Measurements from ENCODE around the gene MEI4.

DNA sequence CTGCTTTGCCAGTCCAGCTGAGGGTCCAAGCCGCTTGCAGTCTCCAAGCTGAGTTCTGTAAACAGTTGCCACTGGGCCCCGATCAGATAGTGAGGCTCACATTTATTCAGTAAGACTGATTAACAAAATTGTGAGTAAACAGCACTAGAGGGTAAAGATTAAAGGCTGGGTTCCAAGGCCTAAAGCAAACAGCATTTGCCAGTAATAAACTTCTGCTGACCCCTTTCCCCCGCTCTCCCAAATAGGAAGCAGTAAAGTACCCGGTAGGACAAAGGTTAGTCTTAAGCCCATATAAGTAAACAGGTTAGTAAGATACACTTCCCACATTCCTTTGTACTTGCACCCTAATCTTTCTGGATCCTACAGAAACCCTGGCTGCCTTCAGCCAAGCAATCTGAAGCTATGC is 181.8 kb downstream of the MEI4 start:
- TF ChIP-seq, protein P1, sequence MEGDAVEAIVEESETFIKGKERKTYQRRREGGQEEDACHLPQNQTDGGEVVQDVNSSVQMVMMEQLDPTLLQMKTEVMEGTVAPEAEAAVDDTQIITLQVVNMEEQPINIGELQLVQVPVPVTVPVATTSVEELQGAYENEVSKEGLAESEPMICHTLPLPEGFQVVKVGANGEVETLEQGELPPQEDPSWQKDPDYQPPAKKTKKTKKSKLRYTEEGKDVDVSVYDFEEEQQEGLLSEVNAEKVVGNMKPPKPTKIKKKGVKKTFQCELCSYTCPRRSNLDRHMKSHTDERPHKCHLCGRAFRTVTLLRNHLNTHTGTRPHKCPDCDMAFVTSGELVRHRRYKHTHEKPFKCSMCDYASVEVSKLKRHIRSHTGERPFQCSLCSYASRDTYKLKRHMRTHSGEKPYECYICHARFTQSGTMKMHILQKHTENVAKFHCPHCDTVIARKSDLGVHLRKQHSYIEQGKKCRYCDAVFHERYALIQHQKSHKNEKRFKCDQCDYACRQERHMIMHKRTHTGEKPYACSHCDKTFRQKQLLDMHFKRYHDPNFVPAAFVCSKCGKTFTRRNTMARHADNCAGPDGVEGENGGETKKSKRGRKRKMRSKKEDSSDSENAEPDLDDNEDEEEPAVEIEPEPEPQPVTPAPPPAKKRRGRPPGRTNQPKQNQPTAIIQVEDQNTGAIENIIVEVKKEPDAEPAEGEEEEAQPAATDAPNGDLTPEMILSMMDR (IDR thresholded peaks at IDR 0.05), result no peak
- no peak for TF ChIP-seq POLR2A (IDR thresholded peaks at IDR 0.05)
- no peak for TF ChIP-seq POLR2AphosphoS5 (IDR thresholded peaks at IDR 0.05)
